ENCODE results near the gene ASB15.

Gene ASB15

DNA sequence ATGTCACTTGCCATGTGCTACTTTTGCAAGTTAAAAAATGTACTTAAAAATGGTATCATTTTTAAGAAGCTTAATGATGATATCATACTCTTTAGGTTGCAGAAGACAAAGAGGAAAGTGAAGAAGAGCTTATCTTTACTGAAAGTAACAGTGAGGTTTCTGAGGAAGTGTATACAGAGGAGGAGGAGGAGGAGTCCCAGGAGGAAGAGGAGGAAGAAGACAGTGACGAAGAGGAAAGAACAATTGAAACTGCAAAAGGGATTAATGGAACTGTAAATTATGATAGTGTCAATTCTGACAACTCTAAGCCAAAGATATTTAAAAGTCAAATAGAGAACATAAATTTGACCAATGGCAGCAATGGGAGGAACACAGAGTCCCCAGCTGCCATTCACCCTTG, 60.1 kb downstream of the ASB15 start:
- in situ Hi-C loops (cut with MboI; ENCODE audit: low sequenced_read_pairs), result no loop called here

DNA sequence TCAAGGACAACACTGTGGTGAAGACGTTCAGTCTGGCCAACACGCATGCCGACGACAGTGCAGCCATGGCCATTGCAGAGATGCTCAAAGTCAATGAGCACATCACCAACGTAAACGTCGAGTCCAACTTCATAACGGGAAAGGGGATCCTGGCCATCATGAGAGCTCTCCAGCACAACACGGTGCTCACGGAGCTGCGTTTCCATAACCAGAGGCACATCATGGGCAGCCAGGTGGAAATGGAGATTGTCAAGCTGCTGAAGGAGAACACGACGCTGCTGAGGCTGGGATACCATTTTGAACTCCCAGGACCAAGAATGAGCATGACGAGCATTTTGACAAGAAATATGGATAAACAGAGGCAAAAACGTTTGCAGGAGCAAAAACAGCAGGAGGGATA, 60.7 kb downstream of the ASB15 start:
- in situ Hi-C loops (cut with MboI; ENCODE audit: low sequenced_read_pairs), result no loop called here

DNA sequence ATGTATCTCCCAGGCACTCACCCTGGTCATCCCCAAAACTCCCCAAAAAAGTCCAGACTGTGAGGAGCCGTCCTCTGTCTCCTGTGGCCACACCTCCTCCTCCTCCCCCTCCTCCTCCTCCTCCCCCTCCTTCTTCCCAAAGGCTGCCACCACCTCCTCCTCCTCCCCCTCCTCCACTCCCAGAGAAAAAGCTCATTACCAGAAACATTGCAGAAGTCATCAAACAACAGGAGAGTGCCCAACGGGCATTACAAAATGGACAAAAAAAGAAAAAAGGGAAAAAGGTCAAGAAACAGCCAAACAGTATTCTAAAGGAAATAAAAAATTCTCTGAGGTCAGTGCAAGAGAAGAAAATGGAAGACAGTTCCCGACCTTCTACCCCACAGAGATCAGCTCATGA, 61.1 kb downstream of the ASB15 start:
- in situ Hi-C loops (cut with MboI; ENCODE audit: low sequenced_read_pairs), result no loop called here

DNA sequence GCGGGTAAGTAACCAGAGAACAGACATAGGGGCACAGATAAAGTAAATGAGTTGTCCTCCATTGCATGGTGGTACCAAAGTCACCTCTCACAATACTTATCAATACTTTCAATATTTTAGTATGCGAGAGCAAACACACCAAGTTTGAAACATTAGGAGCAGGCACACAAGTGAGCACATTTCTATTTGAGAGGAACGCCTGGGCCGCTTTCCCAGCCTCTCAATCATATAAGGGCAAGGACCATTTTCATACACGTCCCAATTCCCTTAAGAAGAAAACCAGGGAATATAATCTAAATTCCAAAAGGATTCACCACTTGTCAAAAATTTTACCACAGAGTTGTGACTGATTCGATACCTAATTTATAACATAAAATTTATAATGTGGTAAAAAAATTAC, 61.6 kb downstream of the ASB15 start:
- in situ Hi-C loops (cut with MboI; ENCODE audit: low sequenced_read_pairs), result no loop called here

DNA sequence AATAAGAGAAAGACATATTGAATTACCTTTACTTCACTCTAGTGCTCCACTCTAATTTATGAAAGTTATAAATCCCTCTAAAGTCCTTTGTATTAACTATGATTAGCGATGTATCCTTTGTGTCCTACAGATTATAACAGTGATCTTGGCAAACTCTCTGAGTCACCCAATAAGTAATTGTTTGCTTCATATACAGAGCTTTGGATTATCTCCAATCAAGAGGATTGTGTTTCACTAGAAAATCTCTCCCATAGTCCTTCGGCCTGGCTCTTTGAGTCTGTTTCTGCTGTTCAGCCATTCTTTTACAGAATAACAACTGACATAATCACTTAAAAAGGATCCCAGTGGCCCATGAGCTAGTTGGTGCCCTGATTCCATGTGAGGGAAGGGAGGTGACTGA, 63.5 kb downstream of the ASB15 start:
- in situ Hi-C loops (cut with MboI; ENCODE audit: low sequenced_read_pairs), result no loop called here

DNA sequence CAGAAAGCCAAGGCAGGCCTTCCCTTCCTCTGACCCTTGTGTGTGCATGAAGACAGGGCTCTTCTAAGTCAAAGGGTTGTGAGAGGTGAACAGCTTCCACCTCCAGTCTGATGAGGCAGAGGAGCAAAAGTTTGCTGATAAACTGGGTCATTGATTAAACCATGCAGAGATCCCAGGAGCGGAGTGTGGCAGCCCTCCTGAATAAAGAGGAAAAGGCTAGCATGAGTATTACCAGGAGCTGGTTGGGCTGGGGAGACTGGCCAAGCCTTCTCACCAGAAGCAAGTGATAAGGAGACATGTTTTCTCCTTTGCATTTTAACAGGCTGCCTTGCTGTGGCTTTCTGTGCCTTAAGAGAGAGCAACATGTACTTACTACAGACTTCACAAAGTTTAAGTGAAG, 64.3 kb downstream of the ASB15 start:
- in situ Hi-C loops (cut with MboI; ENCODE audit: low sequenced_read_pairs), result no loop called here

DNA sequence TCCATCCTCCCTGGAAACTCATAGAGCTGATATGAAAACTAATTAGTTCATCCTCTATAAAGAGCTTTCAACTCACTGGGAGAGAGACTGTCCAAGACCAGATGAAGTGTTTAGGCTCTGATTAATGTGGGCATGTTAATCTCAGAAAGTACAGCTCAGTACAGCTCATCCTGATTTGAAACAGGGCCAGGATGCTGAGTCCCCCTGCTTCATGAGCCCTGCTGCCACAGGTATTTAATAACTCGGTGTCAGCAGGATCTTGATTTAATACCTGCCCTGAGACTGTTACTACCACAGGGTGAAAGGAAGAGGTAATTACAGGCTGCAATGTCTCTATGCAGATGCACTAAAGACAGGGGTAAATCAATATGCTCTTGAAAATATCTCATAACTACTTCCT, 64.9 kb downstream of the ASB15 start:
- in situ Hi-C loops (cut with MboI; ENCODE audit: low sequenced_read_pairs), result no loop called here

DNA sequence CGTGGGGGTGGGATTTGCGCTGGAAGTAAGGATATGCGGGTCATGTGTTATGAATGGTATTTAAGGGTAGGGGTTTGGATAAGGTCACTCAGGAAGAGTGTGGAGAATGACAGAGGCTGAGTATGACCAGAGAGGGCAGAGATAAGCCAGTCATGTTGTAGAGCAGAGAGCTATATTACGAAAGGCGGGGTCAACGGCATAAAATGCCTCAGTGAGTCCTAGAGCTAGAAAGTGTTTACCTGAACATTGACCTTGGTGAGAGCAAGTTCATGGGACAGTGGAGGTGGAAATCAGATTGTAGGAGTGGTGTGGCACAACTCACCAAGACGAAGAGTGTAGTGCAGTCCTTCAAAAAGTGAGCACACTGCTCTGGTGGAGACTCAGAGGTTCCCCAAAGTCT, 67.9 kb downstream of the ASB15 start:
- in situ Hi-C loops (cut with MboI; ENCODE audit: low sequenced_read_pairs), result no loop called here

DNA sequence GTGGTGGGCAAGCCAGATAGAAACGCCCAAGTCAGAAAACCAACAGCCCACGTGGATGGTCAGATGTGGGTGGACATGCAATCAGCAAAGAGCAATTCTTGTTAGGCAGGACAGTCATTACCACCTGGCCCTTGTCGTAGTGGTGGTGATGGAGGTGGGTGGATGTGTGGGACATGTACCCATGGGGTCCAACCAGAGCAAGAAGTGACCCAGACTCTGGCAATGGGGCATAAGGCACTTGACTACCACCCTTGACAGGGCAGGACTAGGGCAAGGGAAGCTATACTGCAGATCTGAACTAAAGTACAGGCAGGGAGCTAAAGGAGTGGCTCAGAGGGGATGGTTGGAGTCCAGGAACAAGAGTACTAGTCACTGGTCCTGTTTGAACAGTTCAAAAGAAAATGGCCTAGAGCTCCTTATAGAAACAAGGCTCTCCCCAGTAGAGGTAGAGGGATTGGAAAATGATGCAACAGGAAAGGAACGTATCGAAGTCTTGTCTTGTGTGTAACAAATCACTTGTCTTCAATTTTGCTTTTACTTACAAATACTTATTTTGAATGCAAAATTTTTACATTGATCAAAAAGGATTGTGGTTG, 71.6 kb downstream of the ASB15 start:
- in situ Hi-C loops (cut with MboI; ENCODE audit: low sequenced_read_pairs), result no loop called here

DNA sequence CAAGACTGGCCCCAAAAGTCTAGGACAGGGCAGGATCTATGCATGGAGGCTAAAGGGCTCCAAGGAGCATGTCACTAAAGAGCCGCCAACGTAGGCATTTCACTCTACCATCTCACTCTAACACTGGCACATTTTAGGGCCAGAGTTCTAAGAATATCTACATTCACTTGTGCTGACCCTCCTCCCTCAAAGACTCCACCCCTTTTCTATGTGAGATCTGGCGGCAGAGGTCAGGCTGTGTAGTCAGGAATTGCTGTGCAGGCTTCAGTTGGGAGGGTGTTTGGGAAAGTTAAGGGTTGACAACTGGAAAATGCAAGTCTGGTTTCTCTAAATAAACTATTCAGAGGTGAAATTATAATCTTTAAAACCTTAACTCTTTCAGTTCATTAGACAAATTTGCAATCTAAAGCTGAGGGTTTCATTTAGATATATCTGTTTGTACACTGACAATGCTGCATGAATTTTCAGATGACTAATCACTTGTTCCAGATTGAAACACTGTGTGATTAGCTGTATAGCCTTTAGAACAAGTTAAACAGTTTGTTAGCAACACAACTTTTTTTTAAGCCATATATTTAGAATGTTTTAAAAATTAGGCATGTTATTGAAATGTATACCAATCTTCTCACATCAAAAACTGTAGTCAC, 72.3 kb downstream of the ASB15 start:
- in situ Hi-C loops (cut with MboI; ENCODE audit: low sequenced_read_pairs), result no loop called here

DNA sequence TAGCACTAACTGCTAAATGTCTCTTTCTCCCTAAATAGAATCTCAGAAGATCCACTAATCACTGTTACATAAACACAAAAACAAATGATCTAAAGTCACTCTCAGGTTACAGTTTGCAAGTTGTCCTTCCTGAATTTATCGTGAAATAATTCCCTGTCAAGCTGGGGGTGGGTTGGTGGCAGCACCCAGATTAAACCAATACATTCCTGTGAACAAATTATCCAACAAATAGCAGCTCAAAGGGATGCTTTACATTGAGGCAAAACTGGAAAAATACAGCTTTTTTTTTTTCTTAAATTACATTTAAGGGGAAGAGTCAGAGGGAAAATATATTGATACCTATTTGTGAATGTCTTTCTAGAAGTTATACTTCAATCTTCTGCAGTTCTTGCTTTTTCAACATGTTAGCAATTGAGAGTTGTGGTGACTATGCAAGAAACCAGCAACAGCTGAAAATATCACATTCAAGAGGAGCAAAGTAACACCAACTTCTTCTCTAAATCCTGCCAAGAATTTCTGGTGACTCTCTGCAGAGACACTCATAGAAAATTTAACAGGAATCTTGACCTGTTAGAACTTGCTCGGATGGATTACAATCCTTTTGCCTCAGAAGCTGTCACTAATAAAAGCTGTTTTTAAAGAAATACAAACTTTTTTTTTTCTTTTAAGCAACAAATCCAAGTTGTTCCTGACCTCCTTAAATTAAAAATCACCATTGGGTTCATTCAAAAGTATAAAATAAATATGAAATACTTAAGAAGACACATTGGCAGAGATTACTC, 73.0 kb downstream of the ASB15 start:
- in situ Hi-C loops (cut with MboI; ENCODE audit: low sequenced_read_pairs), result no loop called here

DNA sequence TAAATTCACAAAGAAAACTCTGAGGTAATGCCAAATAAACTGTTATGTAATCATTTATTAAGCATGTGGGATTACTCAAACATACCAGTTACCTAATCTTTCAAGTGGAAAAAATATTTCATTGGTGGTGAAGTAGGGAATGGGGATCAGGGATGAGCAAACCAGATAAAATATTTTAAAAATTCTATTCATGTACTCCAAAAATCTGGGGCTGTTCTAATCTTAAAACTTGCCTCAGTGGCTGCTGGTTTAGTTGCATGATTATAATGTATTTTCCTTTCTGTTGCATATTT, 73.5 kb downstream of the ASB15 start:
- in situ Hi-C loops (cut with MboI; ENCODE audit: low sequenced_read_pairs), result no loop called here

DNA sequence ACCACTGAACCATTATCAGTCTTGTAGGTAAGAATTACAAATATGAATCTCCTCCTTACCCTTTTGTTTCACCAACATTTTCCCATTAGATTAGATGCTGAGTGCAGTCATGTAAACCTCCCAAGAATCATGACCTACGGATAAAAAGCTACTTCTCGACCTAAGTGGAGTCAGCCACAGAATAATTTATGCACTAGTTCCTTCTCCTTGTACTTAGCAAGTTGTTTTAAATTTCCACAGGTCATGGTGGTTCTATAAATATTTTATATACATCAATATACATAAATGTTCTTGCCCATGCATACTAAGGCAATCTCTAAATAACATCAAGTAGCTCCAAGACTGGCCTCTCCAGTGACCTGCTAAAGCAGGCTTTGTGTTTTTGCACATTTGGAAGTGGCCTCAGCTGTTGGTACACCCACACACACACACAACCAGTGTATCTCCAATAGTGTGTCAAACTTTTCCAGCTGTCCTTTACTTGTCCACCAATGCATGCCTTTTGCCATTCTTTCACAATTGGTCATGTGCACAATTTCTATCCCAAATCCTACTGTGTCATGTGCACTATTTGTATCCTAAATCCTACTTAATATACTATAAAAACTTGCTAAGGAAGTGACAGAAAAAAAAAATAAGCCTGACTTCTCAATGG, 75.6 kb downstream of the ASB15 start:
- in situ Hi-C loops (cut with MboI; ENCODE audit: low sequenced_read_pairs), result no loop called here

DNA sequence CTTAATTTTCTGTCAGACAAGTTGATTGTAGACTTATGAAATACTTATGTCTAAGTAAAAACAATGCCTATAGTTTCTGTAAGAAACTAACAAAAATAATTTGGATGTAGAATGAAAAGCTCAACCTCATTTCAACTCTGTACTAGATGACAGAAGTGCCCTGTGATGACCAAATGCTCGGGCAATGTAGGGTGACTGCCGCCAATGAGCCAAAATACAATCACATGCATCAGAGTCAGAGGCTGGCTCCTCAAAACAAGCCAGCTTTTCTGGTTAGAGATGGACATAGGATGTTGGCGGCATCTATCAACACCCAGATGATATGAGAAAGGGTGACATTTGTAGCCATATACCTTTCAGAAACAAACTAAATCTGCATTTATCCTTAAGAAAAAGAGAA, 78.0 kb downstream of the ASB15 start:
- in situ Hi-C loops (cut with MboI; ENCODE audit: low sequenced_read_pairs), result no loop called here

DNA sequence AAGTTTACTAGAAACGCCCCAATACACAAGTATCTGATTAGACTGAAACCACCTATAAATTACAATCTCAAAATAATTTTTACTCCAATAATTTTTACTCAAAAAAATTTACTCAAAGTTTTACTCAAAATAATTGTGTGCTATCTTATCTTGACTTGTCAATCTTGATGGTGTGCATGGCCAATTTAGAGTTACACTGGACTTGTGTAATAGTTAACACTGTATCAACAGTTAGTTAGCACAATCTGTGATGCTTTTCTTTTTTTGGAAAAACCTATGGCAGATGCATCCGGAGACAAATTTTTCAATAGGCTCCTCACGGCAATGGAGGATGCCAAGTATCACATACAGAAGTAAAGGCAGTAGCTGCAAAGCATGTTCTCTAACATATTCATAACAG, 79.0 kb downstream of the ASB15 start:
- in situ Hi-C loops (cut with MboI; ENCODE audit: low sequenced_read_pairs), result no loop called here

DNA sequence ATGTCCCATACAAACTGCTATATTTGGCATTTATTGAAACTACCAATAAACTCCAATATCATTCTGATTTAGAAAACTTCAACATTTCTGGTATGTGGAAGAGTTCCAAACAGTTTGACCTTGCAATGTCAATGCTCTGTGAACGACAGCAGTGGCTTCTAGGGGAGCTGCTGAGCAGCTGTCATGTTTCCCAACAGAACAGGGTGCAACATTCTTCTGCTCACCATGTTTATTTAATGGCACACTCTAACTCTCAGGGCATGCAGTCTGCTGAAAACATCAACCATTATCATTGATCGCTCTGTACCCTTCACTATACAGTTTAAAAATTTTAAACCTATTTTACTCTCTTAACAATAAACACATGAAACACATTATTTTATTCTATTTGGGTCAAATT, 79.9 kb downstream of the ASB15 start:
- in situ Hi-C loops (cut with MboI; ENCODE audit: low sequenced_read_pairs), result no loop called here

DNA sequence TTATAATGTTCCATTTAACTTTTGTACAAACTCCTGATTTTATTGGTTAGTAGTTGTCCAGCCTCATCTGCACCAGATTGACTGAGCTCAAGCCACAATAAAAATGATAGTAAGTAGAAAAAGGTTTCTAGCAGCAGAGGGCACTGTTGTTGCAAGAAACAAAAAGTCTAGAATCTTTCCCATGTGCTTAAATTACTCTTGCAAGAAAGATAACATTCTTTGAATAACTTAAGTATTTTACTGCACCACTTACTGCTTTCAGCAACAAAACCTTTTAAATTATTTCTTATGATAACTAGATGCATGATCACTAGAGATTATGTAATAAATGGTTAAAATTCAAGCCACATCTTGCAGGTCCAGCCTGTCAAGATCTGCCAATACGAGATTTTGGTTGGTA, 81.1 kb downstream of the ASB15 start:
- in situ Hi-C loops (cut with MboI; ENCODE audit: low sequenced_read_pairs), result no loop called here

DNA sequence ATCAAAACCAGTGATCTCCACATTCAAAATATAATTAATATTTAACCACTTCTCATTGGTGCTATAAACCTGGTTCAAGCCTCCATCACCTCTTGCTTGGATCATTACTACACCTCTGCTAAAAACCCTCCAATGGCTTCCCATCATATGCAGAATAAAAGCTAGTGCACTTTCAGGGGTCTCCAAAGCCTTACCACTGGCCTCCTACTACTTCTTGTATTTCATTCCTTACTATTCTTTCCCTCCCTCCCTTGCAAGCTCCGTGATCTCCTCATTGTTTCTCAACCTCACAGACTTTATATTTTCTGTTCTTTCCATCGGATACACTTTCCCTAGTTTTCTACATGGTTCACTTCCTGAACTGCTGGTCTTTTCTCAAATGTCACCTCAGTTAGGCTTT, 85.5 kb downstream of the ASB15 start:
- in situ Hi-C loops (cut with MboI; ENCODE audit: low sequenced_read_pairs), result no loop called here

DNA sequence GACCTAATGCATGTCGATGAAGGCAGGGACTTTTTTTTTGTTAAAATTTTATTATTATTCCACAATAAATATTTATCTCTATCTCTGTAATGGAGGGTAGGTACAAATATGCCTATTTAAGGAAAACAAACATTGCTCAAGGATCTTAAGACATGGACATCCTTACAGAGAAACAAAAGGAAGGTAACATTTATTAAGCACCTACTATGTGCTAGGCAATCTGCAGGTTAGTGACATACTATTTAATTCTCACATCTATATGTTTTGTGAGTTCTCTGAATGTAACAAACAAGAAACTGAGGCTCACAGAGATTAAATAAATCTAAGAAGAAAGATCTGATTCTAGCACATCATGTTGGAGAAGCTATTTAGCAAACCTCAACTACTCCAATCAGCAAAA, 86.1 kb downstream of the ASB15 start:
- in situ Hi-C loops (cut with MboI; ENCODE audit: low sequenced_read_pairs), result no loop called here
